Measurements from ENCODE around the gene RNF214.

DNA sequence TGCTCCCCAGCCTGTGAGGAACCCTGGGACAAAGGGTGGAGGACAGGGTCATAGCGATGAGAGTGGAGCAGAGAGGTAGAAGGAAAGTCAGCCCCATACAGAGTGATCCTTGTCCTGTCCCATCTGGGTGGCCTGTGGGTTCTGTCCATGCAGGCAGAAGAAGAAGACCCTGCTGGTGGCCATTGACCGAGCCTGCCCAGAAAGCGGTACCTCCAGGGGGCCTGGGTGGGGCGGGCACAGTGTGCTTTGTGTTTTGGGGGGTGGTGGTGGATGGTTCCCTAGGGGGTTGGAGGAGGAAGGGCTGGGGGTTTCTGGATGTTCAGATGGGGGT lies 46.1 kb upstream of the RNF214 start:
- TF ChIP-seq PAX5 (IDR thresholded peaks at IDR 0.05; ENCODE audit: insufficient read depth, low read length, severe bottlenecking) (no peak), POLR2A (IDR thresholded peaks at IDR 0.05; ENCODE audit: low read depth, low read length) (no peak), SPI1 (IDR thresholded peaks at IDR 0.05; ENCODE audit: low read depth, low read length) (no peak), POLR2AphosphoS5 (IDR thresholded peaks at IDR 0.05; ENCODE audit: low read depth, low read length) (no peak), TAF1 (IDR thresholded peaks at IDR 0.05; ENCODE audit: low read depth, low read length) (no peak)
